Progenitor cell of endocrine pancreas (in vitro differentiated cells): Measurements from ENCODE around the gene ARMC3. TPM values are rescaled to one million over a fixed set of nuclear protein-coding genes. Genes with fewer than 3 reads are reported as not detected.
A peak's percentile ranks its signal among the peaks of the same experiment; 100 is the strongest.

Experiments used
- DNase-seq: peaks from one replicate; pipeline ENCODE4 v3.0.0; 2021; ENCODE audit warnings: low spot score; ENCODE audit not compliant: unreplicated experiment
- H3K27ac Mint-ChIP-seq: 2 replicates; pipeline ENCODE4 v1.8.0; 2021; ENCODE audit warnings: mild to moderate bottlenecking, moderate library complexity, mixed read lengths
- H3K27me3 Mint-ChIP-seq: 2 replicates; pipeline ENCODE4 v1.8.0; 2021; ENCODE audit warnings: mixed read lengths
- H3K36me3 Mint-ChIP-seq: 2 replicates; pipeline ENCODE4 v1.8.0; 2022; ENCODE audit warnings: mixed read lengths; ENCODE audit not compliant: insufficient read depth
- H3K4me1 Mint-ChIP-seq: 2 replicates; pipeline ENCODE4 v1.8.0; 2021; ENCODE audit warnings: low read depth, mixed read lengths
- H3K4me3 Mint-ChIP-seq: 2 replicates; pipeline ENCODE4 v1.8.0; 2021; ENCODE audit warnings: low read depth, mild to moderate bottlenecking, moderate library complexity, mixed read lengths
- H3K9me3 Mint-ChIP-seq: 2 replicates; pipeline ENCODE4 v1.8.0; 2021; ENCODE audit warnings: low read depth, mixed read lengths
- total RNA-seq: library from RNA; stranded (reverse); gene quantifications from 2 replicates; pipeline ENCODE4 v1.2.1, GENCODE V29; 2021
- TF ChIP-seq, protein P1 (sequence below): fragments of 200-600 bp; sonication (generic); IDR thresholded peaks from one replicate; pipeline ENCODE4 v1.5.0; 2021; ENCODE audit warnings: antibody characterized with exemption, mild to moderate bottlenecking; ENCODE audit not compliant: unreplicated experiment

The ARMC3 gene
- total RNA-seq, 1 donor from 2014 or later, result 7.9 TPM

DNA sequence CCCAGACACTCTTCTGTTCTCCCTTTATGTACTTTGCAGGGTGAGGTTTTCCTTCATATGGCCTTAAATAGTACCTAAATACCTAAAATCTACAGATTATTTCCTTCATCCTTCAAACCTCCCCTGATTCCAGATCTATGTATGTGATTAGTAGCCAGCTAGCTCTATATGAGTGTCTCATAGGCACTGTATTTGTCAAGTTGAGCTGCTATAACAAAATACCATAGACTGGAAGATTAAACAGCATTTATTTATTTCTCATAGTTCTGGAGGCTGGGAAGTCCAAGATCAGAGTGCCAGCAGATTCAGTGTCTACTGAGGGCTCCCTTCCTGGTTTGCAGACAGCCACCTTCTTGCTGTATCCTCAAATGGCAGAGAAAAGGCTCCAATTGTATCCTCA is 106.9 kb downstream of the ARMC3 start:
- Mint-ChIP-seq H3K27me3 (no peaks in the 10 kb centered on the region), H3K4me3 (no peak overlapping the region), H3K36me3 (no peaks in the 10 kb centered on the region), H3K4me1 (peaks cover 5% of the 10 kb centered on the region), H3K9me3 (peaks cover 2% of the 10 kb centered on the region), H3K27ac (no peak overlapping the region)
- DNase-seq, result no peak
- TF ChIP-seq, protein P1, sequence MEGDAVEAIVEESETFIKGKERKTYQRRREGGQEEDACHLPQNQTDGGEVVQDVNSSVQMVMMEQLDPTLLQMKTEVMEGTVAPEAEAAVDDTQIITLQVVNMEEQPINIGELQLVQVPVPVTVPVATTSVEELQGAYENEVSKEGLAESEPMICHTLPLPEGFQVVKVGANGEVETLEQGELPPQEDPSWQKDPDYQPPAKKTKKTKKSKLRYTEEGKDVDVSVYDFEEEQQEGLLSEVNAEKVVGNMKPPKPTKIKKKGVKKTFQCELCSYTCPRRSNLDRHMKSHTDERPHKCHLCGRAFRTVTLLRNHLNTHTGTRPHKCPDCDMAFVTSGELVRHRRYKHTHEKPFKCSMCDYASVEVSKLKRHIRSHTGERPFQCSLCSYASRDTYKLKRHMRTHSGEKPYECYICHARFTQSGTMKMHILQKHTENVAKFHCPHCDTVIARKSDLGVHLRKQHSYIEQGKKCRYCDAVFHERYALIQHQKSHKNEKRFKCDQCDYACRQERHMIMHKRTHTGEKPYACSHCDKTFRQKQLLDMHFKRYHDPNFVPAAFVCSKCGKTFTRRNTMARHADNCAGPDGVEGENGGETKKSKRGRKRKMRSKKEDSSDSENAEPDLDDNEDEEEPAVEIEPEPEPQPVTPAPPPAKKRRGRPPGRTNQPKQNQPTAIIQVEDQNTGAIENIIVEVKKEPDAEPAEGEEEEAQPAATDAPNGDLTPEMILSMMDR, result no peak

DNA sequence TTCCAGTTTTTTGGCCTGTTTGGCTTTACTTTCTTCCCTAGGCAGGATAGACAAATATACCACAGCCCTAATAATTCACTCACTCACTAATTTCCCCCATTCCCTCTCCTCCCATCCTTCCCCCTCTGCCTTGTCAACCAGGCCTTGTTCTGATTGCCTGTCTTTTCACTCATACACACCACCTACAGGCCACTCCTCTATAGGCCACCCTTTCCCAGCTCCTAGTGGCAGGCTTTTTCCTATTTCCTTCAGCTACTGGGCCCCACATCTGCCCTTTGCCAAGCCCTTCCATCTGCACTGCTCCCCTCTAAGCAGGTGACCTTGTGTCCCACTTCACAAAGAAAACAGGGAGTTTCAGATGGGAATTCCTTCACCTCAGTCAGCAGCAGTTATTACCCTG is 107.7 kb downstream of the ARMC3 start:
- Mint-ChIP-seq H3K36me3 (no peaks in the 10 kb centered on the region), H3K4me3 (no peak overlapping the region), H3K4me1 (peaks cover 5% of the 10 kb centered on the region), H3K9me3 (peaks cover 5% of the 10 kb centered on the region), H3K27me3 (no peaks in the 10 kb centered on the region), H3K27ac (no peak overlapping the region)
- TF ChIP-seq, protein P1, result peak; percentile 57
- no peak for DNase-seq

DNA sequence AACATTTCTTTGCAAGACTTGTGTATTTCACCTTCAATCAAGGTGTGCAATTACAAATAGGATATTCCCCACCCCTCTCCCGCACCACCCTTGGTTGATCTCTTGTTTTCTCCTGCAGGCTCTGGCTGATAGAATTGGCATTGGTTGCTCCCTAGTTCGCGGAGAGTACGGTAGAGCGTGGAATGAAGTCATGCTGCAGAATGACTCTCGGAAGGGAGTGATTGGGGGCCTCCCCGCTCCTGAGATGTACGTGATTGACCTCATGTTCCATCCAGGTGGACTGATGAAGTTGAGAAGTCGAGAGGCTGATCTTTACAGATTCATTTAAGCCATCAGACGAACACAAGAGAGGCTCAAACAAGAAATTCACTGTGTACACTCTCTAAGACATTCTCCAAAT is 109.3 kb downstream of the ARMC3 start:
- Mint-ChIP-seq H3K4me1 (peaks cover 5% of the 10 kb centered on the region), H3K36me3 (no peaks in the 10 kb centered on the region), H3K27me3 (no peaks in the 10 kb centered on the region), H3K27ac (no peak overlapping the region), H3K4me3 (no peak overlapping the region), H3K9me3 (peaks cover 5% of the 10 kb centered on the region)
- TF ChIP-seq, protein P1, result no peak
- no peak for DNase-seq

DNA sequence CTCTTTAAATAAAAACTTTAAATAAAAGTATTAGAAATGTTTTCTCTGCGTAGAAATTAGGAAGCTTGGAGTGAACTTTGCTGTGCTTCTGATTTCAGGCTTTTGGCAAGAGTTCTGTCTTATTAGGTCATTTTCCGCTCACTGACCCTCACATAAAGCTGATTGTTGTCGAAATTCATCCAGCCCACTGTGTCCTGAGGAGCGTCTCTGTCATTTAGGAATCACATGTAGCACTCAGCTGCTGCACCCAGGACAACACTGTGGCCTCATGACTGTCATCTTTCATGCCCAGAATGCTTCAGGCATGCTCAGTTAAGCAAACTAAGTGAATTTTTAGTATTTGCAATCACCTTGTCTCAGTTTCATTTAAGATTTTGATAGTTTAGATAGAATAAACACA is 109.7 kb downstream of the ARMC3 start:
- H3K36me3 Mint-ChIP-seq, result no peaks in the 10 kb centered on the region
- peaks cover 5% of the 10 kb centered on the region for H3K4me1 Mint-ChIP-seq
- TF ChIP-seq, protein P1, result no peak
- DNase-seq, result no peak
- no peaks in the 10 kb centered on the region for H3K27me3 Mint-ChIP-seq
- H3K4me3 Mint-ChIP-seq, result no peak overlapping the region
- H3K27ac Mint-ChIP-seq, result no peak overlapping the region
- H3K9me3 Mint-ChIP-seq, result peaks cover 5% of the 10 kb centered on the region

DNA sequence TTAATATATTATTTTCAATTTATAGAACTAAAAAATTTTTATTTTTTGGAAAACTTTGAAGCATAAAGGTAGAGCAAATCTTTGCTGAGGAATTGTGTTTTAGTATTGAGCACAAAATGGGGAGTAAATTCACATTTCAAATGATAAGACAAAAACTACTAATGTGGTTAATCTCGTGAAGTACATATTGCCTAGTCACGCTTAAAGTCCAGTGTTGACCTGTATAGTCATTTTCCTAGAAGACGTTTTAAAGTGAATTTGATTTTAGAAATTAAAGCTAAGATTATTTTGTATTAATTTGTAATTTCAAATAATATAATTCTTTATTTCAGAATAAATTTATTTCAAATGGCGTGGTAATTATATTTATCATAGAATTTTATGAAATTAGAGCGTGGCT is 110.3 kb downstream of the ARMC3 start:
- H3K4me1 Mint-ChIP-seq, result peaks cover 5% of the 10 kb centered on the region
- H3K9me3 Mint-ChIP-seq, result peaks cover 5% of the 10 kb centered on the region
- TF ChIP-seq, protein P1, result no peak
- H3K4me3 Mint-ChIP-seq, result no peak overlapping the region
- H3K27ac Mint-ChIP-seq, result no peak overlapping the region
- H3K27me3 Mint-ChIP-seq, result no peaks in the 10 kb centered on the region
- no peaks in the 10 kb centered on the region for H3K36me3 Mint-ChIP-seq
- no peak for DNase-seq
